Mucosa of descending colon (tissue), 3 donors: ENCODE results near the gene S100A7. TPM values are rescaled to one million over a fixed set of nuclear protein-coding genes. Genes with fewer than 3 reads are reported as not detected.

Experiments
- ATAC-seq: fragments of 200-7000 bp; cut with Tn5 transposase; one replicate; pipeline ENCODE4 v1.9.1; 2020; ENCODE audit warnings: mild to moderate bottlenecking, moderate library complexity
- DNase-seq, 3 donors: peaks; one replicate each; pipeline ENCODE4 v3.0.0-alpha.2; 2020
- H3K36me3 ChIP-seq: fragments of 200-600 bp; one replicate; pipeline ENCODE4 v1.8.0; 2021; ENCODE audit warnings: low read depth, mild to moderate bottlenecking
- H3K4me1 ChIP-seq: fragments of 200-600 bp; one replicate; pipeline ENCODE4 v1.8.0; 2021; ENCODE audit warnings: low read depth, mild to moderate bottlenecking
- H3K4me3 ChIP-seq: fragments of 200-600 bp; one replicate; pipeline ENCODE4 v1.8.0; 2021; ENCODE audit warnings: mild to moderate bottlenecking
- H3K9me3 ChIP-seq: fragments of 200-600 bp; one replicate; pipeline ENCODE4 v1.8.0; 2021; ENCODE audit warnings: mild to moderate bottlenecking
- intact Hi-C, 2 donors: fragments of 100-400 bp; cut with DNase I in 1 of 2; cut with micrococcal nuclease in 1 of 2; formaldehyde crosslinking; loops; one replicate each; pipeline versions ENCODE4 v1.11.0 to v1.11.1; 2022; cut with DNase I, micrococcal nuclease
- long read RNA-seq, 2 donors: library from polyadenylated mRNA; unstranded; transcript quantifications; one replicate each; pipeline ENCODE4 v2.0.0, GENCODE V29; 2019 to 2021
- total RNA-seq, 3 donors: library from RNA; stranded (reverse); fragmentation: NEBNext Ultra II Directional in 2 of 3; extraction: Animal tissue kit (Norgen Biotek cat#: 25700) in 2 of 3; gene quantifications; one replicate each; pipeline versions ENCODE4 v1.2.1 to v1.2.4, GENCODE V29; 2021 to 2023
- TF ChIP-seq, protein P1 (sequence below): fragments of 200-600 bp; IDR thresholded peaks from one replicate; pipeline ENCODE4 v1.8.0; 2022; ENCODE audit warnings: antibody characterized with exemption, mild to moderate bottlenecking
- donor health status: DM: no; HTN: no; CAD: no; lungs with moderate emphysema.
- donor health status: DM: no; HTN: no; CAD: no.
- donor health status: DM: no; HTN: yes; CAD: no.

Gene S100A7
- not detected for total RNA-seq
- long read RNA-seq, donor 1 = 0 reads
- long read RNA-seq, donor 2 = 0 reads

DNA sequence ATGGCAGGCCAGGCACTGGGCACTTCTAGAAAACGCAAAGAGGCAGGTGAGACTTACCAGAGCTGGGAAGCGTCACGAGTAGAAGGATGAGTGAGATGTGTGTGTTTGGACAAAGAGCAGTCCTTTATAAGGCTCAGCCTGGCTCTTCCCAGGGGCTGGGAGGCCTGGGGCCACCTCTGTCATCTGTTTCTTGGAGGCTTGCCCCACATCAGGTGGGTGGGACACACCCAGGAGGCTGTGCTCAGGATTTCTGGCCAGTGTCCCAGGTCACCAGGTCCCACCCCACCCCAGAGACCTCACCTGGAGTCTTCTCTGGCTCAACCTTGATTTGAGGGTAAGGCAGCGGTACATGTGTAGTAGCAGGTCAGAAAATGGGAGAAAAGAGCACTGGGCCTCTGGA is at the start of gene S100A7:
Gene S100A7, minus strand, starts transcription at position 101 of the 400 bp plus-strand sequence. CDS start 1,638 bp downstream, outside the sequence.
- Histone ChIP-seq H3K9me3 (no peaks in the 10 kb centered on the region), H3K4me3 (no peak within 1 kb of the TSS), H3K4me1 (no peaks in the 10 kb centered on the region), H3K36me3 (no peaks in the 10 kb centered on the region)
- intact Hi-C loops = no loop called here
- TF ChIP-seq, protein P1, sequence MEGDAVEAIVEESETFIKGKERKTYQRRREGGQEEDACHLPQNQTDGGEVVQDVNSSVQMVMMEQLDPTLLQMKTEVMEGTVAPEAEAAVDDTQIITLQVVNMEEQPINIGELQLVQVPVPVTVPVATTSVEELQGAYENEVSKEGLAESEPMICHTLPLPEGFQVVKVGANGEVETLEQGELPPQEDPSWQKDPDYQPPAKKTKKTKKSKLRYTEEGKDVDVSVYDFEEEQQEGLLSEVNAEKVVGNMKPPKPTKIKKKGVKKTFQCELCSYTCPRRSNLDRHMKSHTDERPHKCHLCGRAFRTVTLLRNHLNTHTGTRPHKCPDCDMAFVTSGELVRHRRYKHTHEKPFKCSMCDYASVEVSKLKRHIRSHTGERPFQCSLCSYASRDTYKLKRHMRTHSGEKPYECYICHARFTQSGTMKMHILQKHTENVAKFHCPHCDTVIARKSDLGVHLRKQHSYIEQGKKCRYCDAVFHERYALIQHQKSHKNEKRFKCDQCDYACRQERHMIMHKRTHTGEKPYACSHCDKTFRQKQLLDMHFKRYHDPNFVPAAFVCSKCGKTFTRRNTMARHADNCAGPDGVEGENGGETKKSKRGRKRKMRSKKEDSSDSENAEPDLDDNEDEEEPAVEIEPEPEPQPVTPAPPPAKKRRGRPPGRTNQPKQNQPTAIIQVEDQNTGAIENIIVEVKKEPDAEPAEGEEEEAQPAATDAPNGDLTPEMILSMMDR = no peak
- DNase-seq (no peak), ATAC-seq (no peak)

GRCh38 chr1:153509729-153510354 is 49.4 kb upstream of the S100A7 start:
- H3K9me3 ChIP-seq = no peaks in the 10 kb centered on the region
- no peaks in the 10 kb centered on the region for H3K36me3 ChIP-seq
- no peak overlapping the region for H3K4me3 ChIP-seq
- TF ChIP-seq, protein P1 = peak; percentile 65
- H3K4me1 ChIP-seq = peaks cover 7% of the 10 kb centered on the region
- ATAC-seq = peak; percentile 69
- DNase-seq = peak; percentile 59 to 86 (median 80)
- intact Hi-C loops = loop anchor here (2.0 to 10.0 kb wide), 3 partner anchors 57 to 235 kb away; partner anchors contain the start of gene S100A2 (in 1 of the 2)

- Histone ChIP-seq H3K4me3 (no peak overlapping the region), H3K9me3 (no peaks in the 10 kb centered on the region), H3K4me1 (peaks cover 6% of the 10 kb centered on the region), H3K36me3 (no peaks in the 10 kb centered on the region)
- TF ChIP-seq, protein P1 = no peak
- DNase-seq (no peak), ATAC-seq (no peak)
- intact Hi-C loops = no loop called here
Measured at GRCh38 chr1:153509036-153509435, 48.6 kb upstream of the S100A7 start.

GRCh38 chr1:153507926-153508583 is 47.6 kb upstream of the S100A7 start:
- no peaks in the 10 kb centered on the region for H3K9me3 ChIP-seq
- H3K4me3 ChIP-seq = no peak overlapping the region
- peaks cover 6% of the 10 kb centered on the region for H3K4me1 ChIP-seq
- intact Hi-C loops = no loop called here
- DNase-seq (no peak), ATAC-seq (no peak)
- no peaks in the 10 kb centered on the region for H3K36me3 ChIP-seq
- TF ChIP-seq, protein P1 = no peak

GRCh38 chr1:153506831-153507413 is 46.5 kb upstream of the S100A7 start:
- TF ChIP-seq, protein P1 = no peak
- peak; percentile 53 for ATAC-seq
- no peaks in the 10 kb centered on the region for H3K36me3 ChIP-seq
- no peak overlapping the region for H3K4me3 ChIP-seq
- intact Hi-C loops = no loop called here
- peaks cover 6% of the 10 kb centered on the region for H3K4me1 ChIP-seq
- H3K9me3 ChIP-seq = no peaks in the 10 kb centered on the region
- DNase-seq = peak; percentile 61 to 75 (median 72)
